ENCODE data around the gene ADGRF4.
A peak's percentile ranks its signal among the peaks of the same experiment; 100 is the strongest.

The ADGRF4 gene

DNA sequence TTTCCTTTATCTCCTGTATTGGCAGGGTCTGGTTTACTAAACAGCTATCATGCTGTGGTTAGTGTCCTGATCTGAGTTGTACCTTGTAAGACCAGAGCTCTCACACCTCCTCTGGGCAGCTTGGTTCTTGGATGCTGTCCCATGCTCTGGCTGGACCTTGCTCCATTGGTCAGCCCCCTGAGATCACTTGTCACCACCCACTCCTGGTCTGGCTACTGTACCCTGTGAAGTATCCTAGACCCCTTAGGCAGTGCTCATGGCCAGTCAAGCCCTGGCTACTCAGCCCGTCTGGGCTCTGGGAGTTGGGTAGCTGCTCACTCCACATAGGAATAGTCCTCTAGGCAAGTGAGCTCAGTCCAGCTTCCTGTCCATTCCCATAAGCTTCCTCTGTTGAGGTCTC lies 31.1 kb downstream of the ADGRF4 start:
- no peak for TF ChIP-seq CTCF (IDR thresholded peaks at IDR 0.05; ENCODE audit: insufficient read depth, missing control alignments)
- FAIRE-seq = no peak

DNA sequence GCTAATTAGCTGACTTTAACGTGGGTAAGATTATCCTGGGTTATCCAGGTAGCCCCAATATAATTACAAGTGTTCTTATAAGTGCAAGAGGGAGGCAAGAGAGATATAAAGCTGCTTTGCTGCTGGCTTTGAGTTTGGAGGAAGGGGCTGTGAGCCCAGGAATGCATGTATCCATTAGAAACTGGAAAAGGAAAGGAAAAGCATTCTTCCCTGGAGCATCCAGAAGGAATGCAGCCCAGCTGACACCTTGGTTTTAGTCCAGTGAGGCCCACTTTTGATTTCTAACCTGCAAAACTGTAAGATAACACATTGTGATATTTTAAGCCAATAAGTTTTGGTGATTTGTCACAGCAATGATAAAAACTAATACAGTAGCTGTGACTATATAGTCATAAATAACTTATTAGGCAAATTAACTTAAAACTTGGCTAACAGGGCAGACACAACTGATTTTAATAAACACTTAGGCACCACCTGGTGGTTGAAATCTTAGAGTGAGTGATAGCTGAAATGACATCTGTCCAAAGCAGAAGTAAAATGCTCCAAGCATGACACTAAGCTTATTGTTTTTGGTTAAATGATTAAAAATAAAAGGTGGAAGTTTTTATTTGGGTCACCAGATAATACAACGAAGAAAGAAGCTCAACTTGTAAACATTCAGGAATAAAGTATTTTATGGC lies 35.6 kb downstream of the ADGRF4 start:
- FAIRE-seq (no peak), DNase-seq (ENCODE audit: insufficient read length, low spot score) (no peak)
- TF ChIP-seq CTCF (IDR thresholded peaks at IDR 0.05; ENCODE audit: insufficient read depth, missing control alignments) = peak; percentile 44

More for the DNA sequence above, 31.1 kb downstream of the ADGRF4 start:
- DNase-seq (ENCODE audit: insufficient read length, low spot score) = no peak

GRCh38 chr6:47734831-47735481 lies 36.6 kb downstream of the ADGRF4 start:
- no peak for DNase-seq (ENCODE audit: insufficient read length, low spot score)
- TF ChIP-seq CTCF (IDR thresholded peaks at IDR 0.05; ENCODE audit: insufficient read depth, missing control alignments) = no peak

DNA sequence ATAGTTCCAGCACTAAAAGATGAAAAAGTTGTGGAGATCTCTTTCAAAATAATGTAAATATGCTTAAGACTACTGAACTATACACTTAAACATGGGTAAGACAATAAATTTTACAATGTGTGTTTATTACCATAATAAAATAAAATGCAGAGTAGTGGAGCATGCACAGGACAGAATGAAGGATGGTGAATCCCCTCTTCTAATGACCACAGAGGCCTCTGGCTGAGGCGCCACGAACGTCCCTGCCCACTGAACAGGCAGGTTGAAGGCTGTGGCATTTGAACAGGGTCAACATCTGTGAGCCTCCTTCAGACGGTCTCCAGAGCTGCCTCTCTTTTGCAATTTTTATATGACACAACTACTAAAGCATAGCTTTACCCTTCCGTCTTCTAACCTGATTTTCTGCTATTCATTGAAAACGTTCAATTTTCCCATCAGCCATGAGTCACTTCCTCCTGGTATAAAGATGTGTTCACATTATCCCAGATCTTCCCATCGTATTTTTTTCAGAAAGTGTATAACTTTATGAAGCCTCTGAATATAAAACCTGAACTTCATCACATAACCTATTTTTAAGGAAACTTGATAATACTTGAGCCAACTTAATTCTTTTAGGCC lies 37.8 kb downstream of the ADGRF4 start:
- FAIRE-seq = no peak
- no peak for TF ChIP-seq CTCF (IDR thresholded peaks at IDR 0.05; ENCODE audit: insufficient read depth, missing control alignments)
- DNase-seq (ENCODE audit: insufficient read length, low spot score) = no peak

More at GRCh38 chr6:47734831-47735481, 36.6 kb downstream of the ADGRF4 start:
- FAIRE-seq = no peak

- FAIRE-seq (no peak), DNase-seq (ENCODE audit: insufficient read length, low spot score) (no peak)
- TF ChIP-seq CTCF (IDR thresholded peaks at IDR 0.05; ENCODE audit: insufficient read depth, missing control alignments) = no peak
Measured at GRCh38 chr6:47737406-47737805, 39.0 kb downstream of the ADGRF4 start.

GRCh38 chr6:47740714-47741113 lies 42.3 kb downstream of the ADGRF4 start:
- DNase-seq (ENCODE audit: insufficient read length, low spot score) (no peak), FAIRE-seq (no peak)
- no peak for TF ChIP-seq CTCF (IDR thresholded peaks at IDR 0.05; ENCODE audit: insufficient read depth, missing control alignments)

DNA sequence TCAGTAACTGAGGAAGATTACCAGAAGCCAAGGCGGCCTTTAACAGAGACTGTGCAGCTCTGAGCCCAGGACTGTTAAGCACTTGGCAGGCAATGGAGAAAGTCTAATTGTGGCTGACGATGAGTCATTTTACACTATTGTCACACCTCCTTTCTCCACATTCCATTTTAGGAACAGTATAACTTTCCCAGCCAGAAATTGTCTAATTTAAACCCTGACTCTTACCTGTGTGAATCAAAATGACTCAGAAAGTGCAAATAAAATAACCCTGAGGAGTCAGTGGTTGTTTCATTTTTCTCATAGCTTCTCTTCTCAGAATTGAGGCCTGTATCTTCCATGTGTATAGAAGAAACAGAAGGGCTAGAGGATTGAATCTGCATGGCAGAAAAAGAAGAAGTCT lies 43.4 kb downstream of the ADGRF4 start:
- FAIRE-seq = no peak
- TF ChIP-seq CTCF (IDR thresholded peaks at IDR 0.05; ENCODE audit: insufficient read depth, missing control alignments) = no peak
- DNase-seq (ENCODE audit: insufficient read length, low spot score) = no peak

Measured in D721Med (cell line).